MM.1S (cell line): ENCODE measurements around the gene CALY.
A peak's percentile ranks its signal among the peaks of the same experiment; 100 is the strongest.

ENCODE experiments used
- DNase-seq: peaks from one replicate; pipeline ENCODE4 v3.0.0-alpha.2; 2015
- H2AFZ ChIP-seq: fragments of 300-600 bp; sonication (generic); 2 replicates; pipeline ENCODE4 v1.6.0; 2016; ENCODE audit warnings: antibody characterized with exemption, low read length
- H3F3A ChIP-seq: fragments of 300-600 bp; sonication (generic); 2 replicates; pipeline ENCODE4 v1.6.1; 2016; ENCODE audit warnings: mild to moderate bottlenecking, antibody characterized with exemption, low read length, moderate library complexity, mixed read lengths; ENCODE audit not compliant: insufficient read depth
- H3K27ac ChIP-seq: fragments of 300-600 bp; sonication (generic); 2 replicates; pipeline ENCODE4 v1.5.1; 2016; ENCODE audit warnings: mild to moderate bottlenecking, low read length
- H3K27me3 ChIP-seq: fragments of 300-600 bp; sonication (generic); replicated peaks from 2 replicates; pipeline ENCODE4 v1.6.0; 2016; ENCODE audit warnings: low read length; ENCODE audit not compliant: insufficient read depth
- H3K36me3 ChIP-seq: fragments of 300-600 bp; sonication (generic); replicated peaks from 2 replicates; pipeline ENCODE4 v1.6.1; 2016; ENCODE audit warnings: mild to moderate bottlenecking, low read length, mixed read lengths; ENCODE audit not compliant: insufficient read depth
- H3K4me1 ChIP-seq: fragments of 300-600 bp; sonication (generic); 2 replicates; pipeline ENCODE4 v1.6.1; 2016; ENCODE audit warnings: low read length, mixed read lengths
- H3K4me2 ChIP-seq: fragments of 300-600 bp; sonication (generic); 2 replicates; pipeline ENCODE4 v1.6.0; 2016; ENCODE audit warnings: low read depth, low read length
- H3K4me3 ChIP-seq: fragments of 300-600 bp; sonication (generic); 2 replicates; pipeline ENCODE4 v1.5.1; 2016; ENCODE audit warnings: low read length, mixed read lengths
- H3K79me2 ChIP-seq: fragments of 300-600 bp; sonication (generic); 2 replicates; pipeline ENCODE4 v1.6.1; 2016; ENCODE audit warnings: mixed run types, low read length, mixed read lengths
- H3K9ac ChIP-seq: fragments of 300-600 bp; sonication (generic); 2 replicates; pipeline ENCODE4 v1.6.1; 2016; ENCODE audit warnings: low read length, mixed read lengths
- H3K9me2 ChIP-seq: fragments of 300-600 bp; sonication (generic); replicated peaks from 2 replicates; pipeline ENCODE4 v1.6.1; 2016; ENCODE audit warnings: mild to moderate bottlenecking, low read length, mixed read lengths; ENCODE audit not compliant: insufficient read depth
- H3K9me3 ChIP-seq: fragments of 300-600 bp; sonication (generic); replicated peaks from 2 replicates; pipeline ENCODE4 v1.6.1; 2016; ENCODE audit warnings: mild to moderate bottlenecking, low read length, mixed read lengths; ENCODE audit not compliant: insufficient read depth
- H4K20me1 ChIP-seq: fragments of 300-600 bp; sonication (generic); 2 replicates; pipeline ENCODE4 v1.6.1; 2016; ENCODE audit warnings: mild to moderate bottlenecking, low read length, moderate library complexity, mixed read lengths; ENCODE audit not compliant: insufficient read depth
- CTCF ChIP-seq: fragments of 300-600 bp; sonication (generic); IDR thresholded peaks from 2 replicates; pipeline ENCODE4 v1.5.1; 2016; ENCODE audit warnings: antibody characterized with exemption, low read length, mixed read lengths
- EZH2 ChIP-seq: fragments of 300-600 bp; sonication (generic); optimal IDR thresholded peaks from 2 replicates; pipeline ENCODE3; 2017; ENCODE audit warnings: low read depth, mild to moderate bottlenecking, antibody characterized with exemption, low read length, mixed read lengths
- EZH2phosphoT487 ChIP-seq: fragments of 300-600 bp; sonication (generic); IDR thresholded peaks from 2 replicates; pipeline ENCODE4 v1.6.1; 2018; ENCODE audit warnings: antibody characterized with exemption, low read length

CALY gene

GRCh38 chr10:133282846-133283390 lies 53.8 kb downstream of the CALY start:
- Histone ChIP-seq H3K36me3 (peaks cover 6% of the 10 kb centered on the region; the same call in 1 of the 2 replicates), H3K9ac (no peak overlapping the region), H3K79me2 (no peaks in the 10 kb centered on the region), H3K4me2 (no peak overlapping the region), H3K9me2 (no peaks in the 10 kb centered on the region), H3F3A (peaks cover 9% of the 10 kb centered on the region; the same call in 1 of the 2 replicates), H3K4me1 (peaks cover 16% of the 10 kb centered on the region), H2AFZ (no peak overlapping the region), H3K27me3 (no peaks in the 10 kb centered on the region), H3K4me3 (no peak overlapping the region), H3K9me3 (no peaks in the 10 kb centered on the region), H3K27ac (no peak overlapping the region), H4K20me1 (no peaks in the 10 kb centered on the region)
- TF ChIP-seq CTCF, result no peak
- no peak for TF ChIP-seq EZH2phosphoT487
- no peak for TF ChIP-seq EZH2
- DNase-seq, result no peak

GRCh38 chr10:133281628-133282372 lies 54.9 kb downstream of the CALY start:
- Histone ChIP-seq H3K4me1 (peaks cover 27% of the 10 kb centered on the region), H3K36me3 (peaks cover 6% of the 10 kb centered on the region; the same call in 1 of the 2 replicates), H4K20me1 (no peaks in the 10 kb centered on the region), H3K9me2 (no peaks in the 10 kb centered on the region), H3K79me2 (no peaks in the 10 kb centered on the region), H3K27ac (no peak overlapping the region), H3K27me3 (no peaks in the 10 kb centered on the region), H3F3A (peaks cover 20% of the 10 kb centered on the region), H3K9ac (no peak overlapping the region), H3K4me3 (no peak overlapping the region), H2AFZ (no peak overlapping the region), H3K4me2 (no peak overlapping the region), H3K9me3 (no peaks in the 10 kb centered on the region)
- peak; percentile 3 for DNase-seq
- no peak for TF ChIP-seq EZH2
- no peak for TF ChIP-seq CTCF

- DNase-seq, result peak; percentile 2
- Histone ChIP-seq H3F3A (peaks cover 26% of the 10 kb centered on the region), H4K20me1 (no peaks in the 10 kb centered on the region), H3K4me2 (no peak overlapping the region), H3K27me3 (no peaks in the 10 kb centered on the region), H3K36me3 (peaks cover 6% of the 10 kb centered on the region; the same call in 1 of the 2 replicates), H2AFZ (no peak overlapping the region), H3K27ac (no peak overlapping the region), H3K4me3 (no peak overlapping the region), H3K9me2 (no peaks in the 10 kb centered on the region), H3K79me2 (peaks cover 5% of the 10 kb centered on the region), H3K9me3 (no peaks in the 10 kb centered on the region), H3K9ac (no peak overlapping the region), H3K4me1 (peaks cover 27% of the 10 kb centered on the region)
- TF ChIP-seq EZH2phosphoT487, result no peak
- TF ChIP-seq CTCF, result no peak
- no peak for TF ChIP-seq EZH2
Measured at GRCh38 chr10:133281084-133281483, 55.6 kb downstream of the CALY start.
